IPS DF 19.7 (cell line): ENCODE measurements around the gene TBC1D7.

Experiments used
- DNase-seq: peaks from one replicate; pipeline ENCODE4 v3.0.0-alpha.2; 2013; ENCODE audit warnings: low read depth, low spot score

TBC1D7 gene

GRCh38 chr6:13272131-13273046 is 55.9 kb downstream of the TBC1D7 start:
- DNase-seq, result no peak

- DNase-seq, result no peak
Measured at GRCh38 chr6:13268913-13269518, 59.3 kb downstream of the TBC1D7 start.

- DNase-seq, result no peak
Measured at GRCh38 chr6:13267142-13267651, 61.1 kb downstream of the TBC1D7 start.

GRCh38 chr6:13263669-13264068 is 64.7 kb downstream of the TBC1D7 start:
- no peak for DNase-seq

GRCh38 chr6:13262302-13263230 is 65.8 kb downstream of the TBC1D7 start:
- DNase-seq, result no peak

GRCh38 chr6:13261464-13261994 is 66.8 kb downstream of the TBC1D7 start:
- no peak for DNase-seq

- no peak for DNase-seq
Measured at GRCh38 chr6:13260831-13261230, 67.5 kb downstream of the TBC1D7 start.

- no peak for DNase-seq
Measured at GRCh38 chr6:13260101-13260598, 68.2 kb downstream of the TBC1D7 start.

GRCh38 chr6:13259393-13259792 is 68.9 kb downstream of the TBC1D7 start:
- no peak for DNase-seq

- no peak for DNase-seq
Measured at GRCh38 chr6:13256266-13257001, 71.9 kb downstream of the TBC1D7 start.
